ENCODE results near the gene OXGR1. TPM values are rescaled to one million over a fixed set of nuclear protein-coding genes. Genes with fewer than 3 reads are reported as not detected.

The OXGR1 gene
- total and polyA plus RNA-seq, 2 of the 8 experiments (the other 6 are each of a cell fraction or from before 2014, with no cell fraction given) = 0.34 to 1.8 TPM

DNA sequence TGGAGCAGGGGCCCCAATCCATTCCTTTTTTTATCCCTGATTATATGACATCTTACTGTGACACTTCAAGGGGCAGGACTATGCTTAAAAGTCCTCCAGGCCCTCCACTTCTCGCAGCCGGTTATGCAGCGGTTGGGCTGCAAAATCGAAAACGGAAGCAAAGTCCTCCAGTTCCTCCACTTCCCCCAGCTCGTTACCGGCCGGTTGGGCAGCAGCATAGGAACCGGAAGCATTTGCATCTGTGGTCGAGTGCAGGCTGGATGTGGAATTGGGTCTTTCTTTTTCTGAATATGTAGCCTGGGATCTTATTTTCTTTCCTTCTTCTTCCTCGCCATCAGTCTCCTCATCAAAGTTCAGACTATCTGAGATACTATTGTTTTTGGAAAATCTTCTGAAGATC, 46.1 kb downstream of the OXGR1 start:
- no peak overlapping the region for H3K14ac ChIP-seq (ENCODE audit: insufficient read length)
- H2BK5ac ChIP-seq (ENCODE audit: low read depth, low read length) = no peak overlapping the region
- no peaks in the 10 kb centered on the region for H3K36me3 ChIP-seq (ENCODE audit: control insufficient read depth in 2 of 4, insufficient read depth in 4 of 4, low read length in 3 of 4)
- H4K8ac ChIP-seq (ENCODE audit: extremely low read depth, insufficient read depth, low read length) = no peak overlapping the region
- H3K27ac ChIP-seq (ENCODE audit: low read depth, low read length) = no peak overlapping the region
- no peak overlapping the region for H3K23ac ChIP-seq (ENCODE audit: insufficient read length)
- FAIRE-seq (no peak), DNase-seq (ENCODE audit: low read depth in 1 of 2, low spot score in 2 of 2) (no peak)
- no peak overlapping the region for H2AK5ac ChIP-seq (ENCODE audit: low read depth, low read length)
- no peak overlapping the region for H3K4ac ChIP-seq (replicated peaks; ENCODE audit: insufficient read length, low read depth, low read length)
- ChIA-PET CTCF (ENCODE audit: partially characterized antibody) (interaction anchor here (0.9 to 4.8 kb wide), 2 partner anchors 10 to 52 kb away, joined by 3 to 26 read pairs; no protein-coding TSS in a partner anchor), POLR2A (ENCODE audit: partially characterized antibody) (no interaction called here)
- no peak overlapping the region for H3K56ac ChIP-seq (replicated peaks; ENCODE audit: insufficient read length, low read depth, low read length)
- no peaks in the 10 kb centered on the region for H4K20me1 ChIP-seq (replicated peaks in 1 of 2; ENCODE audit: control insufficient read depth in 1 of 2, insufficient read depth in 2 of 2, low read length in 2 of 2)
- H4K5ac ChIP-seq (ENCODE audit: insufficient read length, low read depth, low read length) = no peak overlapping the region
- no peaks in the 10 kb centered on the region for H3K27me3 ChIP-seq (replicated peaks in 1 of 4; ENCODE audit: control insufficient read depth in 3 of 4, extremely low read depth in 1 of 4, insufficient read depth in 3 of 4, low read length in 3 of 4)
- no peaks in the 10 kb centered on the region for H3K79me1 ChIP-seq (ENCODE audit: low read depth, low read length)
- no peak overlapping the region for H2BK15ac ChIP-seq (ENCODE audit: low read length)
- H2AFZ ChIP-seq (ENCODE audit: low read length) = no peak overlapping the region
- TF ChIP-seq JUN (IDR thresholded peaks at IDR 0.05; ENCODE audit: low read depth, low read length) (no peak), TEAD4 (IDR thresholded peaks at IDR 0.05; ENCODE audit: low read depth, low read length) (no peak)
- H3K9me3 ChIP-seq (ENCODE audit: insufficient read depth in 2 of 2, low read depth in 1 of 2, low read length in 1 of 2) = no peaks in the 10 kb centered on the region
- H3K4me3 ChIP-seq (ENCODE audit: extremely low read depth in 1 of 4, insufficient read depth in 2 of 4, low read depth in 3 of 4, low read length in 4 of 4) = no peak overlapping the region
- H2BK12ac ChIP-seq (ENCODE audit: low read depth, low read length) = no peak overlapping the region
- H2BK20ac ChIP-seq (ENCODE audit: low read length) = no peak overlapping the region
- no peak overlapping the region for H3K4me2 ChIP-seq (ENCODE audit: insufficient read depth in 1 of 2, low read depth in 2 of 2, low read length in 2 of 2)
- H3K4me1 ChIP-seq (replicated peaks in 1 of 4; ENCODE audit: control insufficient read depth in 3 of 4, insufficient read depth in 4 of 4, low read length in 3 of 4) = no peaks in the 10 kb centered on the region
- WGBS, 2 experiments (ENCODE audit: extremely low coverage in 1 of 2, insufficient coverage in 1 of 2, insufficient read length in 1 of 2, insufficient replicate concordance in 2 of 2, low coverage in 1 of 2, low lambda C conversion rate in 2 of 2, missing lambda C conversion rate in 1 of 2) = 95% methylated on average over 11 of the region's 11 CpGs; no CpG with 5 or more reads in 1 of the 2 experiments
- no peaks in the 10 kb centered on the region for H3K79me2 ChIP-seq (ENCODE audit: control insufficient read depth in 1 of 2, insufficient read depth in 2 of 2, low read length in 2 of 2)
- H3K23me2 ChIP-seq (ENCODE audit: low read depth, low read length) = no peaks in the 10 kb centered on the region
- no peak overlapping the region for H2BK120ac ChIP-seq (replicated peaks; ENCODE audit: low read depth, low read length)
- no peak overlapping the region for H3K9ac ChIP-seq (replicated peaks in 1 of 4; ENCODE audit: extremely low read depth in 1 of 4, low read depth in 3 of 4, low read length in 3 of 4)
- no peak overlapping the region for H3K18ac ChIP-seq (ENCODE audit: extremely low read depth, low read length)
- no peak overlapping the region for H4K91ac ChIP-seq (replicated peaks; ENCODE audit: insufficient read length, low read length)
